IMR-90 (cell line): Measurements from ENCODE around the gene IGF2.

Experiments used
- MXI1 ChIP-seq: IDR thresholded peaks from 2 replicates; pipeline ENCODE4 v1.6.1; 2012; ENCODE audit warnings: low read depth, mild to moderate bottlenecking, low read length, moderate library complexity, borderline replicate concordance
- RAD21 ChIP-seq: IDR thresholded peaks from 2 replicates; pipeline ENCODE4 v1.6.1; 2012; ENCODE audit warnings: low read length, improper control_type of control experiment
- TF ChIP-seq, protein P1 (sequence below): conservative IDR thresholded peaks from 2 replicates; pipeline ENCODE4 v1.5.1; 2012; ENCODE audit warnings: mild to moderate bottlenecking, low read depth, low read length, improper control_type of control experiment
- TF ChIP-seq, protein P2 (sequence below): fragments of 150-350 bp; IDR thresholded peaks from 2 replicates; pipeline ENCODE4 v1.6.1; 2017; ENCODE audit warnings: mild to moderate bottlenecking, antibody characterized with exemption, low read length, low read depth

DNA sequence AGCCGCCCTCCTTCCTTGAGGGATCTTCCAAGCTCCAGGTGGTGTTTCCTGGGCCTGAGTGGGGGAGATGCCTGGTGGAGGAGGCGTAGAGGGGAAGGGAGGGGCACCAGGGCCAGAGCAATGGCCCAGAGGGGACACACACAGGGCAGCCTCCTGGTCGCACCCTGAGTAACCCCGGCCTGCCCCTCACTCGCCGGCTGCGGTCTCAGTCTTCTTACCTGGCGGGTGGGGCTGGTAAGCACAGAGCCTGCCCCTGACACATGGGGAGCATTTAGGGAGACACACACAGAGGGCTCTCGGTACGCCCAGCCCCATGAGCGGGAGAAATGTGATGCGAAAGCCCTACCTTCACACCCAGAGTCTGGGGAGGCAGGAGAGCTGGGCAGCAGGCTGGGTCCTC is 23.9 kb downstream of the IGF2 start:
- TF ChIP-seq, protein P1, sequence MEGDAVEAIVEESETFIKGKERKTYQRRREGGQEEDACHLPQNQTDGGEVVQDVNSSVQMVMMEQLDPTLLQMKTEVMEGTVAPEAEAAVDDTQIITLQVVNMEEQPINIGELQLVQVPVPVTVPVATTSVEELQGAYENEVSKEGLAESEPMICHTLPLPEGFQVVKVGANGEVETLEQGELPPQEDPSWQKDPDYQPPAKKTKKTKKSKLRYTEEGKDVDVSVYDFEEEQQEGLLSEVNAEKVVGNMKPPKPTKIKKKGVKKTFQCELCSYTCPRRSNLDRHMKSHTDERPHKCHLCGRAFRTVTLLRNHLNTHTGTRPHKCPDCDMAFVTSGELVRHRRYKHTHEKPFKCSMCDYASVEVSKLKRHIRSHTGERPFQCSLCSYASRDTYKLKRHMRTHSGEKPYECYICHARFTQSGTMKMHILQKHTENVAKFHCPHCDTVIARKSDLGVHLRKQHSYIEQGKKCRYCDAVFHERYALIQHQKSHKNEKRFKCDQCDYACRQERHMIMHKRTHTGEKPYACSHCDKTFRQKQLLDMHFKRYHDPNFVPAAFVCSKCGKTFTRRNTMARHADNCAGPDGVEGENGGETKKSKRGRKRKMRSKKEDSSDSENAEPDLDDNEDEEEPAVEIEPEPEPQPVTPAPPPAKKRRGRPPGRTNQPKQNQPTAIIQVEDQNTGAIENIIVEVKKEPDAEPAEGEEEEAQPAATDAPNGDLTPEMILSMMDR: no peak
- TF ChIP-seq RAD21 (no peak), MXI1 (no peak)
- TF ChIP-seq, protein P2, sequence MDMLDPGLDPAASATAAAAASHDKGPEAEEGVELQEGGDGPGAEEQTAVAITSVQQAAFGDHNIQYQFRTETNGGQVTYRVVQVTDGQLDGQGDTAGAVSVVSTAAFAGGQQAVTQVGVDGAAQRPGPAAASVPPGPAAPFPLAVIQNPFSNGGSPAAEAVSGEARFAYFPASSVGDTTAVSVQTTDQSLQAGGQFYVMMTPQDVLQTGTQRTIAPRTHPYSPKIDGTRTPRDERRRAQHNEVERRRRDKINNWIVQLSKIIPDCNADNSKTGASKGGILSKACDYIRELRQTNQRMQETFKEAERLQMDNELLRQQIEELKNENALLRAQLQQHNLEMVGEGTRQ: no peak
